HepG2 (cell line): ENCODE data around the gene UQCR11. TPM values are rescaled to one million over a fixed set of nuclear protein-coding genes. Genes with fewer than 3 reads are reported as not detected.

Experiments used
- DPF2 ChIP-seq: sonication (generic); formaldehyde crosslinking; IDR thresholded peaks from 2 replicates; pipeline ENCODE4 v1.4.0; 2020; ENCODE audit warnings: mild to moderate bottlenecking, low read depth, missing genetic modification reagents, borderline replicate concordance
- EZH2 ChIP-seq: conservative IDR thresholded peaks from 2 replicates; pipeline ENCODE4 v1.6.1; 2012; ENCODE audit warnings: mild to moderate bottlenecking, low read depth, low read length, moderate library complexity
- MXD4 ChIP-seq: IDR thresholded peaks from 2 replicates; pipeline ENCODE4 v1.6.1; 2016; ENCODE audit warnings: mild to moderate bottlenecking, missing biosample characterization, missing genetic modification reagents
- POGZ ChIP-seq: sonication (generic); formaldehyde crosslinking; IDR thresholded peaks from 2 replicates; pipeline ENCODE4 v1.4.0; 2020; ENCODE audit warnings: mild to moderate bottlenecking, missing genetic modification reagents
- SIN3A ChIP-seq: IDR thresholded peaks from 2 replicates; pipeline ENCODE4 v1.6.1; 2011; ENCODE audit warnings: low read depth, mild to moderate bottlenecking, control low read depth, low read length, borderline replicate concordance
- SRSF9 ChIP-seq: fragments of 200-400 bp; formaldehyde crosslinking; IDR thresholded peaks from 2 replicates; pipeline ENCODE4 v1.6.1; 2018; ENCODE audit warnings: borderline replicate concordance, mild to moderate bottlenecking, low read depth, low read length; ENCODE audit not compliant: insufficient read depth, poor library complexity, severe bottlenecking
- THYN1 ChIP-seq: sonication (generic); formaldehyde crosslinking; IDR thresholded peaks from 2 replicates; pipeline ENCODE4 v1.8.1; 2023; ENCODE audit warnings: low read depth, mild to moderate bottlenecking, moderate library complexity, missing genetic modification reagents, borderline replicate concordance
- ZMAT3 ChIP-seq: sonication (generic); formaldehyde crosslinking; conservative IDR thresholded peaks from 2 replicates; pipeline ENCODE4 v1.7.0; 2021; ENCODE audit warnings: missing genetic modification reagents
- ZNF839 ChIP-seq: sonication (generic); formaldehyde crosslinking; IDR thresholded peaks from 2 replicates; pipeline ENCODE4 v1.4.0; 2020; ENCODE audit warnings: missing genetic modification reagents, mild to moderate bottlenecking, borderline replicate concordance
- ZSCAN31 ChIP-seq: sonication (generic); formaldehyde crosslinking; IDR thresholded peaks from 2 replicates; pipeline ENCODE4 v1.5.0; 2020; ENCODE audit warnings: low read depth, mild to moderate bottlenecking, missing genetic modification reagents
- polyA plus RNA-seq, 8 experiments: library from polyadenylated mRNA; depleted of rRNA in 3 of 8; stranded (reverse) in 7 of 8; unstranded in 1 of 8; fragments of >200 nt; fragmentation: Illumina TruSeq in 4 of 8; extraction: Trizol in 4 of 8; gene quantifications; 2 replicates each; pipeline versions ENCODE4 v1.2.1 to v1.2.3, GENCODE V29; 2011 to 2016; ENCODE audit warnings: low read depth in 4 of 8, missing spikeins in 1 of 8, mixed read lengths in 1 of 8; ENCODE audit not compliant: insufficient read depth in 1 of 8
- total RNA-seq, 5 experiments: library from RNA; depleted of rRNA; stranded (reverse); fragments of >200 nt; fragmentation: Illumina TruSeq; extraction: Trizol; gene quantifications; 2 replicates each; pipeline ENCODE4 v1.2.3, GENCODE V29; 2016; ENCODE audit warnings: low read depth in 1 of 5
- TF ChIP-seq, protein P1 (sequence below), 2 experiments: fragments of 450-650 bp in 1 of 2; sonication (generic) in 1 of 2; formaldehyde crosslinking in 1 of 2; IDR thresholded peaks; 2 replicates each; pipeline versions ENCODE4 v1.6.1 to v1.8.0; 2016 to 2022; ENCODE audit warnings: antibody characterized with exemption in 1 of 2, mild to moderate bottlenecking in 1 of 2, missing genetic modification reagents in 1 of 2
- TF ChIP-seq, protein P2 (sequence below): sonication (generic); formaldehyde crosslinking; IDR thresholded peaks from 2 replicates; pipeline ENCODE4 v1.8.0; 2022; ENCODE audit warnings: mild to moderate bottlenecking, missing genetic modification reagents, moderate library complexity
- TF ChIP-seq, protein P3 (sequence below): sonication (generic); formaldehyde crosslinking; conservative IDR thresholded peaks from 2 replicates; pipeline ENCODE4 v1.4.0; 2020; ENCODE audit warnings: missing genetic modification reagents
- TF ChIP-seq, protein P4 (sequence below): conservative IDR thresholded peaks from 2 replicates; pipeline ENCODE4 v1.6.1; 2018; ENCODE audit warnings: missing genetic modification reagents

The UQCR11 gene
- total and polyA plus RNA-seq, 2 of the 13 experiments (the other 11 are each of a cell fraction or from before 2014, with no cell fraction given) = 125 to 214 TPM

DNA sequence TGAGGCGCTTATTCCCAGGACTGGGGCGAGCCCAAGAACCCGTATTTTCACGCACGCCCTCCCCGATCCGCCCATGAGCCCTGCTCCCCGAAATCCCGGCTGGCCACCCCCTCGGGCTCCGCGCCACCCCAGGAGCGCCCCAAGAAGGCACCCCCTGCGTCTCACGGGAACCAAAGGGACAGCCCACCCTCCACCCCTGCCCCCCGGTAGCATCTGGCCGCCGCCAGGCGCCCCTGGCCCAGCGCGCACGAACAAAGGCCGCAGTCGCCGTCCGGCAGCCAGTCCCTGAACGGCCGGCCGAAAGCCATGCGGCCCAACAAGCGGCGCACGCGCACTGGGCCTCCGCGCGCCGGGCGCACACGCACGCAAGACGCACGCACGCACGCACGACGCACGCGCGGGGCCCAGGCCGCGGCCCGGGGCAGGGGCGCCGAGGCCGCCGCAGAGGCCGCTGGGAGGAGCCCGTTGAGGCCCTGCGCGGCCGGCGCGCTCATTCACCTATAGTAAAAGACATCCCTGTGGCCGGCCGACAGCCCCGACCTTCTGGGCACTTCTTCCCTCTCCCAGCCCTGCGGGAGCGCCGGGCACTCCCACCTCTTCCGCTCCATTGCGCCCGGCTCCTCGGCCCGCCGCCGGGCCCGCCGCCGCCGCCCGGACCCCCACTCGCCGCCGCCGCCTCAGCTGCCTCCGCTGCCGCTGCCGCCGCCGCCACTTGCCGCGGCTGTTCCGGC lies 13.1 kb downstream of the UQCR11 start (continued):
- TF ChIP-seq, protein P1, sequence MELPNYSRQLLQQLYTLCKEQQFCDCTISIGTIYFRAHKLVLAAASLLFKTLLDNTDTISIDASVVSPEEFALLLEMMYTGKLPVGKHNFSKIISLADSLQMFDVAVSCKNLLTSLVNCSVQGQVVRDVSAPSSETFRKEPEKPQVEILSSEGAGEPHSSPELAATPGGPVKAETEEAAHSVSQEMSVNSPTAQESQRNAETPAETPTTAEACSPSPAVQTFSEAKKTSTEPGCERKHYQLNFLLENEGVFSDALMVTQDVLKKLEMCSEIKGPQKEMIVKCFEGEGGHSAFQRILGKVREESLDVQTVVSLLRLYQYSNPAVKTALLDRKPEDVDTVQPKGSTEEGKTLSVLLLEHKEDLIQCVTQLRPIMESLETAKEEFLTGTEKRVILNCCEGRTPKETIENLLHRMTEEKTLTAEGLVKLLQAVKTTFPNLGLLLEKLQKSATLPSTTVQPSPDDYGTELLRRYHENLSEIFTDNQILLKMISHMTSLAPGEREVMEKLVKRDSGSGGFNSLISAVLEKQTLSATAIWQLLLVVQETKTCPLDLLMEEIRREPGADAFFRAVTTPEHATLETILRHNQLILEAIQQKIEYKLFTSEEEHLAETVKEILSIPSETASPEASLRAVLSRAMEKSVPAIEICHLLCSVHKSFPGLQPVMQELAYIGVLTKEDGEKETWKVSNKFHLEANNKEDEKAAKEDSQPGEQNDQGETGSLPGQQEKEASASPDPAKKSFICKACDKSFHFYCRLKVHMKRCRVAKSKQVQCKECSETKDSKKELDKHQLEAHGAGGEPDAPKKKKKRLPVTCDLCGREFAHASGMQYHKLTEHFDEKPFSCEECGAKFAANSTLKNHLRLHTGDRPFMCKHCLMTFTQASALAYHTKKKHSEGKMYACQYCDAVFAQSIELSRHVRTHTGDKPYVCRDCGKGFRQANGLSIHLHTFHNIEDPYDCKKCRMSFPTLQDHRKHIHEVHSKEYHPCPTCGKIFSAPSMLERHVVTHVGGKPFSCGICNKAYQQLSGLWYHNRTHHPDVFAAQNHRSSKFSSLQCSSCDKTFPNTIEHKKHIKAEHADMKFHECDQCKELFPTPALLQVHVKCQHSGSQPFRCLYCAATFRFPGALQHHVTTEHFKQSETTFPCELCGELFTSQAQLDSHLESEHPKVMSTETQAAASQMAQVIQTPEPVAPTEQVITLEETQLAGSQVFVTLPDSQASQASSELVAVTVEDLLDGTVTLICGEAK (IDR thresholded peaks at IDR 0.05) = no peak
- TF ChIP-seq, protein P1 (CRISPR knock-in tag; IDR thresholded peaks at IDR 0.05) = peak; percentile 66; the same call in 1 of the 2 replicates
- TF ChIP-seq, protein P2, sequence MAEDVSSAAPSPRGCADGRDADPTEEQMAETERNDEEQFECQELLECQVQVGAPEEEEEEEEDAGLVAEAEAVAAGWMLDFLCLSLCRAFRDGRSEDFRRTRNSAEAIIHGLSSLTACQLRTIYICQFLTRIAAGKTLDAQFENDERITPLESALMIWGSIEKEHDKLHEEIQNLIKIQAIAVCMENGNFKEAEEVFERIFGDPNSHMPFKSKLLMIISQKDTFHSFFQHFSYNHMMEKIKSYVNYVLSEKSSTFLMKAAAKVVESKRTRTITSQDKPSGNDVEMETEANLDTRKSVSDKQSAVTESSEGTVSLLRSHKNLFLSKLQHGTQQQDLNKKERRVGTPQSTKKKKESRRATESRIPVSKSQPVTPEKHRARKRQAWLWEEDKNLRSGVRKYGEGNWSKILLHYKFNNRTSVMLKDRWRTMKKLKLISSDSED (CRISPR knock-in tag) = peak; percentile 45; the same call in 1 of the 2 replicates
- no peak for TF ChIP-seq DPF2
- TF ChIP-seq ZNF839 (CRISPR knock-in tag) = peak; percentile 44; the same call in 1 of the 2 replicates
- peak; percentile 67; the same call in 1 of the 2 replicates for TF ChIP-seq ZMAT3 (CRISPR knock-in tag)
- TF ChIP-seq, protein P3, sequence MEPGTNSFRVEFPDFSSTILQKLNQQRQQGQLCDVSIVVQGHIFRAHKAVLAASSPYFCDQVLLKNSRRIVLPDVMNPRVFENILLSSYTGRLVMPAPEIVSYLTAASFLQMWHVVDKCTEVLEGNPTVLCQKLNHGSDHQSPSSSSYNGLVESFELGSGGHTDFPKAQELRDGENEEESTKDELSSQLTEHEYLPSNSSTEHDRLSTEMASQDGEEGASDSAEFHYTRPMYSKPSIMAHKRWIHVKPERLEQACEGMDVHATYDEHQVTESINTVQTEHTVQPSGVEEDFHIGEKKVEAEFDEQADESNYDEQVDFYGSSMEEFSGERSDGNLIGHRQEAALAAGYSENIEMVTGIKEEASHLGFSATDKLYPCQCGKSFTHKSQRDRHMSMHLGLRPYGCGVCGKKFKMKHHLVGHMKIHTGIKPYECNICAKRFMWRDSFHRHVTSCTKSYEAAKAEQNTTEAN (CRISPR knock-in tag) = peak; percentile 66
- TF ChIP-seq EZH2 = no peak
- TF ChIP-seq THYN1 = no peak
- no peak for TF ChIP-seq SRSF9
- peak; percentile 78; the same call in 1 of the 2 replicates for TF ChIP-seq SIN3A
- TF ChIP-seq ZSCAN31 (CRISPR knock-in tag) = peak; percentile 34; the same call in 1 of the 2 replicates
- TF ChIP-seq, protein P4, sequence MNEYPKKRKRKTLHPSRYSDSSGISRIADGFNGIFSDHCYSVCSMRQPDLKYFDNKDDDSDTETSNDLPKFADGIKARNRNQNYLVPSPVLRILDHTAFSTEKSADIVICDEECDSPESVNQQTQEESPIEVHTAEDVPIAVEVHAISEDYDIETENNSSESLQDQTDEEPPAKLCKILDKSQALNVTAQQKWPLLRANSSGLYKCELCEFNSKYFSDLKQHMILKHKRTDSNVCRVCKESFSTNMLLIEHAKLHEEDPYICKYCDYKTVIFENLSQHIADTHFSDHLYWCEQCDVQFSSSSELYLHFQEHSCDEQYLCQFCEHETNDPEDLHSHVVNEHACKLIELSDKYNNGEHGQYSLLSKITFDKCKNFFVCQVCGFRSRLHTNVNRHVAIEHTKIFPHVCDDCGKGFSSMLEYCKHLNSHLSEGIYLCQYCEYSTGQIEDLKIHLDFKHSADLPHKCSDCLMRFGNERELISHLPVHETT (CRISPR knock-in tag) = peak; percentile 45; the same call in 1 of the 2 replicates
- TF ChIP-seq MXD4 (CRISPR knock-in tag) = peak; percentile 87
- no peak for TF ChIP-seq POGZ (CRISPR knock-in tag)
